Stomach smooth muscle (tissue), 2 donors: Measurements from ENCODE around the gene FBXW8.

Experiments used
- H3K27ac ChIP-seq: one replicate; pipeline ENCODE4 v1.7.0; 2013; ENCODE audit warnings: mild to moderate bottlenecking, low read length, inconsistent platforms
- H3K27me3 ChIP-seq, 2 donors: one replicate each; pipeline ENCODE4 v1.7.0; 2013; ENCODE audit warnings: low read length in 2 of 2; ENCODE audit not compliant: insufficient read depth in 2 of 2, control insufficient read depth in 1 of 2
- H3K36me3 ChIP-seq, 2 donors: one replicate each; pipeline ENCODE4 v1.7.0; 2013; ENCODE audit warnings: low read length in 2 of 2; ENCODE audit not compliant: control insufficient read depth in 2 of 2, insufficient read depth in 2 of 2
- H3K4me1 ChIP-seq: one replicate; pipeline ENCODE4 v1.7.0; 2013; ENCODE audit warnings: low read length; ENCODE audit not compliant: control insufficient read depth, insufficient read depth
- H3K4me3 ChIP-seq, 2 donors: one replicate each; pipeline ENCODE4 v1.7.0; 2013; ENCODE audit warnings: low read length in 2 of 2
- H3K9ac ChIP-seq, 2 donors: one replicate each; pipeline ENCODE4 v1.7.0; 2013; ENCODE audit warnings: low read length in 2 of 2, mild to moderate bottlenecking in 1 of 2
- H3K9me3 ChIP-seq, 2 donors: one replicate each; pipeline ENCODE4 v1.7.0; 2013; ENCODE audit warnings: low read length in 2 of 2; ENCODE audit not compliant: control insufficient read depth in 2 of 2
- donor health status: healthy.
- donor health status: Pancreatic carcinoma.

FBXW8 gene

DNA sequence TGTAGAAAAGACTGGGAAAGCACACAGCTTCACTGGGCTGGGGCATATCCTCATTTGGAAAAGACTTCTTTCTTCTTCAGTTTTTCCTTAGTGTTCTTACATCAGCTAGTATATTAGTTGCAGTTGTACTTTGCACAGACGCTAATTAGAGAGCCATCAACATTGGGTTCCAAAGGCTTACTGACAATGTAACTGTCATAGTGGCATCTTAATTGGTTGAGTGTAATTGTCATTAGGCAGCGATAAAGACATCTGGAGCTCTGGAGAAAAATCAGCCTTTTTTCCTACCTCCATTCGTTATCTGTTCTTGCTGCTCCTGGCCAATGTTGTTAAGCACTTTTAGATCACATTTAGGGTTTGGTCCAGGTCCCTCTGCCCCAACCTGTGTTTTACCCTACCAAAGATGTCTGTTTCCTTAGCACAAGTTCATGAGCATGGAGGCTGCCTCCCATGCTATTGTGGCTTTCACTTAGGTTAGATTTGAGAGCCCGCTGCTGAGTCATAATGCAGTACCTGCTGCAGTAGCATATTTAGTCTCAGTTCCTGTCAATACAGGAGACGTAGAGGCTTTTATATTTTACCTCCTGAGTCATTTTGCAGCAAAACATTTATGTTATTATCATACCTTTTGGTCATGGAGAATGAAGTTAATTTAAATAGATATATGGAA is 49.2 kb downstream of the FBXW8 start:
- Histone ChIP-seq H3K4me1 (peaks cover 2% of the 10 kb centered on the region), H3K9me3 (no peaks in the 10 kb centered on the region), H3K4me3 (no peak overlapping the region), H3K9ac (no peak overlapping the region), H3K27ac (no peak overlapping the region), H3K36me3 (peaks cover 0 to 2% of the 10 kb centered on the region in 2 donors), H3K27me3 (no peaks in the 10 kb centered on the region)

DNA sequence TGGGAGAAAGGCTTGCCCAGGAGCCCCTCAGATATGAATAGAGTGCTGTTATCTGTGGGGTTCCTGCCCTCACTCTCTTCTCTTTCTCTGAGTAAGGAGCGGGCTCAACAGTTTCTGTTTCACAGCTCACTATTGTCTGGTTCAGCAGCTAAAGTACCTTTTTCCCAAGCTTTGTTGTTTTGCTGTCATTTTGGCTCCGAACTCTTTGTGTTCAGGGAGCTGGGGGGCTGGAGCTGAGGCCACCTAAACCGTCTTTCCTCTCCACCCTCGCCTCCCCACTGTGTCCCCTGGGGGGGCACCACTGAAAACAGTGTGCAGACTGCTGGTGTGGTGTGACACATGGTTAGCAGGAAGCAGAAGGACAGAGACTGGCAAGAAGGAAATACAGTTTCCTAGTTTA is 51.4 kb downstream of the FBXW8 start:
- H3K36me3 ChIP-seq = peaks cover 5 to 8% of the 10 kb centered on the region in 2 donors
- no peak overlapping the region for H3K4me3 ChIP-seq
- H3K9me3 ChIP-seq = no peaks in the 10 kb centered on the region
- H3K9ac ChIP-seq = no peak overlapping the region
- H3K27me3 ChIP-seq = no peaks in the 10 kb centered on the region
- H3K4me1 ChIP-seq = peaks cover 2% of the 10 kb centered on the region
- H3K27ac ChIP-seq = no peak overlapping the region

DNA sequence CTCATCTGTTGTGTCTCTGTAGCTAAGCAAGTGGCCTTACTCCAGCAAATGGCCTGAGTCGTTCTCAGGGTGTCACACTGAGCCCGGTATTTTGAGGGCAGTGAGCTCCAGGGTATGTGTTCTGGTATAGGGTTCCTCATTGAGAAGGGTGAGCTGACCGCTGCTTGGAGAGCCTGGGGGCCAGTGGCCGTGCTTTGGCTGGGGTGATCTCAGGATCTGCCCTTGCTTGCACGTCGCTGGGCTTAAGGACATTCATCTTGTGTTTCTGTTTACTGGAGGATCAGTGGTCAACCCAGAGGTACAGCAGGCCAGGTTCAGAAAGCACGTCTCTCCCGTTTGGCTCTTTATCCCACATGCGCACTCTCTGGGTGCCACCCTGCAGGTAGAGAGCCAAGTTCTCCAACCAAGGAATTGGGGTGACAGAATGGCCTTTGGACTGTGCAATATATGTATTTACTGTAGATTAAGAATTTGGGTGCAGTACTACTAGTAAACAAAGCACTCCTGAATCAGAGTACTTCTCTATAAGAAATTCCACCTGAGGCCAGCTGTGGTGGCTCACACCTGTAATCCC is 52.1 kb downstream of the FBXW8 start:
- Histone ChIP-seq H3K9me3 (no peaks in the 10 kb centered on the region), H3K4me1 (peaks cover 2% of the 10 kb centered on the region), H3K4me3 (no peak overlapping the region), H3K27me3 (no peaks in the 10 kb centered on the region), H3K36me3 (peaks cover 5 to 8% of the 10 kb centered on the region in 2 donors), H3K27ac (no peak overlapping the region), H3K9ac (no peak overlapping the region)

DNA sequence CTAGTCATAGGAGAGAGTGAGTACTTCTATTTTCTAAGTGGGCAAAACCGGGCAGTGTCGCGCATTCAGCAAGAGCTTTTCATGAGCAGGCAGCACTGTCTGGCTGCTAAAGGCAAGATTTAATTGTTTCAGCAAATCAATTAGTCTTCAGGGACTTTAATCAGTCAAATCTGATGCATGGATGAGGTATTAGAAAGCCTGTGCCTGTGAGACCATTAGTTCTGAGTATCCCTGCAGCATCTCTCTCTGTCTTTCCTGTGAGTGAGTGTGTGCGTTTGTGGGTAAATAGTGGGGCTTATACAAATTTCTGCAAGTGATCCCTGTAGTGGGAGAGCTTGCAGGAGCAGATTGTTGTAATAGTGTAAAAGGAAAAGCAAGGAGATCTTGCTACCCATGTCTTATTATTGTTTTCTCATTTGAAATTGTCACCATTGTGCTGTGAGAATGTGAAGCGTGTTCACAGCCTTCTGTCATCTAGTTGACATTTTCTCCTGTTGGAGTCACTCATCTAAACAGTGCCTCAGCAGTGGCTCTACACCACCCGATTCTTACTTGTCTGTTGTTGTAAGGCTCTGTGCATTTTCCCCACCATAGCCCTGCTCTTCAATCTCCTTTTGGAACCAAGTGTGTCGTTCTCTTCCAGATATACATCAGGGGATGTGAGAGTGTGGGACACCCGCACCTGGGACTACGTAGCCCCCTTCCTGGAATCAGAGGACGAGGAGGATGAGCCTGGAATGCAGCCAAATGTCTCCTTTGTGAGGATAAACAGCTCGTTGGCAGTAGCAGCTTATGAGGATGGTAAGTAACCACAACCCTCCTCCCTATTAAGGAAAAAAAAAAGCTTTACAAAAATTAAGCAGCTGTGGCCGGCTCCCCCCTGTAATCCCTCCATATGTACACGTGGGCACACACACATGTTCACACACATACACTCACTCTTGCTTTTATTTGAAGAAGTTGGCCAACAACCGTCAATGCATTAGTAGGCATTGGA is 53.6 kb downstream of the FBXW8 start:
- Histone ChIP-seq H3K9me3 (no peaks in the 10 kb centered on the region), H3K27ac (no peak overlapping the region), H3K9ac (no peak overlapping the region), H3K27me3 (no peaks in the 10 kb centered on the region), H3K4me3 (no peak overlapping the region), H3K36me3 (peaks cover 5 to 8% of the 10 kb centered on the region in 2 donors), H3K4me1 (peaks cover 2% of the 10 kb centered on the region)

- Histone ChIP-seq H3K27ac (no peak overlapping the region), H3K36me3 (peaks cover 9 to 18% of the 10 kb centered on the region in 2 donors), H3K4me3 (no peak overlapping the region), H3K4me1 (peaks cover 2% of the 10 kb centered on the region), H3K9ac (no peak overlapping the region), H3K9me3 (no peaks in the 10 kb centered on the region), H3K27me3 (no peaks in the 10 kb centered on the region)
Measured at GRCh38 chr12:116968986-116969385, 58.2 kb downstream of the FBXW8 start.

GRCh38 chr12:116969615-116970585 is 59.1 kb downstream of the FBXW8 start:
- Histone ChIP-seq H3K4me3 (peak overlapping the region in 1 of 2 donors; percentile 42), H3K27me3 (no peaks in the 10 kb centered on the region), H3K4me1 (peaks cover under 1% of the 10 kb centered on the region), H3K36me3 (peaks cover 9 to 19% of the 10 kb centered on the region in 2 donors), H3K9ac (no peak overlapping the region), H3K9me3 (no peaks in the 10 kb centered on the region), H3K27ac (no peak overlapping the region)

GRCh38 chr12:116971222-116971621 is 60.5 kb downstream of the FBXW8 start:
- Histone ChIP-seq H3K9ac (no peak overlapping the region), H3K4me1 (no peaks in the 10 kb centered on the region), H3K4me3 (no peak overlapping the region), H3K27me3 (no peaks in the 10 kb centered on the region), H3K36me3 (peaks cover 8 to 18% of the 10 kb centered on the region in 2 donors), H3K27ac (no peak overlapping the region), H3K9me3 (no peaks in the 10 kb centered on the region)

DNA sequence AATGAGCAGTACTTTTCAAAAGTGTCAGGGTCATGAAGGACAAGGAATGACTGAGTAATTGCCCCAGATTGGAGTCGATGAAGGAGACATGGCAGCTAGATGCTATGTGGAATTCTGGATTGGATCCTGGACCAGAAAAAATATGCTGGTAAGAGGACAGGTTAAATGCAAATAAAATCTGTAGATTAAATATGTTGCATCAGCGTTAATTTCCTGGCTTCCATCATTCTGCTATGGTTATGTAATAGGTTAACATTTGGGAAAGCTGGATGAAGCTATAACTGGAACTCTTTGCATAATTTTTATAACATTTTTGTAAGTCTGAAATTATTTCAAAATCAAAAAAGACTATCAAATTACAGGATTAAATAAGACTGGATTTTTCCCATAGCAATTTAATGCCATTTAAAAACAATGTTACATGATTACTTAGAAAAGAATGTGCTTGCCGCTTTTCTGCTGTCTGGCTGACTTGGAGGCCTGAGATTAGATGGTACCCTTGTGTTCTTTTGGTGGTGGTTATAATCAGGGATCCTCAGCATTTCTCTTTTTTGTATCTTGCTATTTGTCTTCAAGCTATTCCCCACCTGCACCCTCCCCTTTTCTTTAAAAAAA is 65.1 kb downstream of the FBXW8 start:
- no peaks in the 10 kb centered on the region for H3K4me1 ChIP-seq
- H3K27me3 ChIP-seq = no peaks in the 10 kb centered on the region
- no peaks in the 10 kb centered on the region for H3K9me3 ChIP-seq
- peaks cover 4 to 12% of the 10 kb centered on the region in 2 donors for H3K36me3 ChIP-seq
- H3K9ac ChIP-seq = no peak overlapping the region
- H3K4me3 ChIP-seq = no peak overlapping the region
- no peak overlapping the region for H3K27ac ChIP-seq

DNA sequence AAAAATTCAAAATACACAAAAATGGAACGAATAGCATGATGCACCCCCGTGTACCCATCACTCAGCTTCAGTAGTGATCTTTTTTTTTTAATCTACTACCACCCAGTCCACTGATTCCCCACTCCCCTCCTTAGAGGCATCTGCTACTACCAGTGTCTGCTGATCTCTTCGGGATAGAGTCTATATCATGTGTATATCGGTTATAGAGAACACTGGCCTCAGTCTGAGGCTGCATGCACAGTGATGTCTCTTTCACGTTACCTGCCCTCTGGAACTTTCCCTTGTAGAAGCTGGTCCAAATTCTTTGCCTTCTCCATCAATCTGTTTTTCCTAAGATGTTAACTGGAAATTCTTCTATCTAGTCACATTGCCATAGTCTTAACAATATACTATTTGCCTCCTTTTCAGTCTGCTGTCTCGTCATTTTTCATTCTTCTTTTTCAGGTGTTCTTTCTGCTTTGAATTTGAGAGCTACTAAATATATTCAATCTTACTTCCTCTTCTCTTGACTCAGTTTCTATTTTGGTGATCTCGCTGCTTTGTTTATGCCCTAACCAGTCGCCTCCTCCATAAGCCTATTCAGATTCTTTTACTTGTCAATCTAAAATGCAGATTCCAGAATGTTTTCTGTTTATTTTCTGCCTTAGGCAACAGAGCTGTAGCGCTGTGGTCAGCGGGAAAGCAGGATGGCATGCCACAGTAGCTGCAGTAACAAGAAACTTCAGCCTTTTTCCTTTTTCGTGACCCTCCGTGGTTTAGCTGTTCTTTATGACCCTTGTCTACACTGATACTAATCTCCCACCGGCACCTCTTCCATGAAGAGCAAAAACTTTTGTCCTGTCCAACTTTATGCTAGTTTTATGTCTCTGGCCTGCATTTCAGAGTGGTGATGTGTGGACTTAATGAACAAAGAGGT is 67.0 kb downstream of the FBXW8 start:
- no peaks in the 10 kb centered on the region for H3K4me1 ChIP-seq
- no peak overlapping the region for H3K27ac ChIP-seq
- no peak overlapping the region for H3K9ac ChIP-seq
- H3K9me3 ChIP-seq = no peaks in the 10 kb centered on the region
- no peak overlapping the region for H3K4me3 ChIP-seq
- peaks cover 4 to 11% of the 10 kb centered on the region in 2 donors for H3K36me3 ChIP-seq
- H3K27me3 ChIP-seq = no peaks in the 10 kb centered on the region
